Measurements from ENCODE around the gene PAIP2.

The PAIP2 gene

DNA sequence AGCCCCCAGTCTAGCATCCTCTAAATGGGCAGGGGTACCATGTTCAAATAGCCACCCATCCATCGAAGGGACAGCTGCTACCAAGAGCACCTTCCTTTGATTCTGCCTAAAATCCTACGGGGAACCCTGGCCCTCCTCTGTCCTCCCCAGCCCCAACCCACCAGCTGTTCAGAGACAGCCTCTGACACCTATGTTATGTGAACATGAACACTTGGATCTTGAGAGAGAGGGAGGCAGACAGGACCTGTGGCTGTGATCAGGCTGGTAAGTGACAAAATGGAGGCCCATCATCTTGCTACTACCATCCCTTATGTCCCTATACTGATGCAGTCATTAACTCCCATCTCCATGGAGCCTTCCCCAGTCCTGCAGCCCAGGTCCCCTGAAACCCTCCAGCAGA is 33.3 kb downstream of the PAIP2 start:
- TF ChIP-seq, protein P1, sequence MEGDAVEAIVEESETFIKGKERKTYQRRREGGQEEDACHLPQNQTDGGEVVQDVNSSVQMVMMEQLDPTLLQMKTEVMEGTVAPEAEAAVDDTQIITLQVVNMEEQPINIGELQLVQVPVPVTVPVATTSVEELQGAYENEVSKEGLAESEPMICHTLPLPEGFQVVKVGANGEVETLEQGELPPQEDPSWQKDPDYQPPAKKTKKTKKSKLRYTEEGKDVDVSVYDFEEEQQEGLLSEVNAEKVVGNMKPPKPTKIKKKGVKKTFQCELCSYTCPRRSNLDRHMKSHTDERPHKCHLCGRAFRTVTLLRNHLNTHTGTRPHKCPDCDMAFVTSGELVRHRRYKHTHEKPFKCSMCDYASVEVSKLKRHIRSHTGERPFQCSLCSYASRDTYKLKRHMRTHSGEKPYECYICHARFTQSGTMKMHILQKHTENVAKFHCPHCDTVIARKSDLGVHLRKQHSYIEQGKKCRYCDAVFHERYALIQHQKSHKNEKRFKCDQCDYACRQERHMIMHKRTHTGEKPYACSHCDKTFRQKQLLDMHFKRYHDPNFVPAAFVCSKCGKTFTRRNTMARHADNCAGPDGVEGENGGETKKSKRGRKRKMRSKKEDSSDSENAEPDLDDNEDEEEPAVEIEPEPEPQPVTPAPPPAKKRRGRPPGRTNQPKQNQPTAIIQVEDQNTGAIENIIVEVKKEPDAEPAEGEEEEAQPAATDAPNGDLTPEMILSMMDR (IDR thresholded peaks at IDR 0.05; ENCODE audit: low read length): no peak
- no peak for TF ChIP-seq EZH2 (optimal IDR thresholded peaks at IDR 0.05; ENCODE audit: low read depth, low read length)
- no peak for TF ChIP-seq EZH2phosphoT487 (IDR thresholded peaks at IDR 0.05; ENCODE audit: low read length)
- Histone ChIP-seq H3K27me3 (replicated peaks; ENCODE audit: insufficient read depth, low read length) (no peaks in the 10 kb centered on the region), H3K9me2 (replicated peaks; ENCODE audit: insufficient read depth, low read length) (no peaks in the 10 kb centered on the region), H3K36me3 (replicated peaks; ENCODE audit: insufficient read depth, low read length) (no peaks in the 10 kb centered on the region), H3K4me1 (ENCODE audit: low read length) (no peaks in the 10 kb centered on the region), H3K79me2 (ENCODE audit: low read length) (no peaks in the 10 kb centered on the region), H4K20me1 (ENCODE audit: insufficient read depth, low read length) (no peaks in the 10 kb centered on the region), H2AFZ (ENCODE audit: low read length) (no peak overlapping the region), H3K4me3 (ENCODE audit: low read length) (no peak overlapping the region), H3K4me2 (ENCODE audit: low read depth, low read length) (no peak overlapping the region), H3K9ac (ENCODE audit: low read length) (no peak overlapping the region), H3F3A (ENCODE audit: insufficient read depth, low read length) (no peaks in the 10 kb centered on the region), H3K9me3 (replicated peaks; ENCODE audit: insufficient read depth, low read length) (no peaks in the 10 kb centered on the region), H3K27ac (ENCODE audit: low read length) (no peak overlapping the region)
- no peak for DNase-seq

DNA sequence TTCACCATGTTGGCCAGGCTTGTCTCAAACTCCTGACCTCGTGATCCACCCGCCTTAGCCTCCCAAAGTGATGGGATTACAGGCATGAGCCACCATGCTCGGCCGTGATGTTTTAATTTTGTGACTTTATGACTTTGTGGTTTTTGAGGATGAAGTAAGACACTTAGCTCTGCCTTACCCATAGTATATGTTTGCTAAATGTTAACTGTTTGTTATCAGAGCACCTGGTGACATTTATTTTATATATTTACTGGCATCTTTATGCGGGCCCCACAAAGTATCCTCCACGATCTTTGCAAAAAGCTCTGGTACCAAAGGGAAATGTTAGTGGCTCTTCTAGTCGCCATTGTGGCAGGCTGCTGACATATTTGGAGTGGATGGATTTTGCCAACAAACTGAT is 34.7 kb downstream of the PAIP2 start:
- H3K27ac ChIP-seq (ENCODE audit: low read length): no peak overlapping the region
- no peaks in the 10 kb centered on the region for H4K20me1 ChIP-seq (ENCODE audit: insufficient read depth, low read length)
- DNase-seq: no peak

DNA sequence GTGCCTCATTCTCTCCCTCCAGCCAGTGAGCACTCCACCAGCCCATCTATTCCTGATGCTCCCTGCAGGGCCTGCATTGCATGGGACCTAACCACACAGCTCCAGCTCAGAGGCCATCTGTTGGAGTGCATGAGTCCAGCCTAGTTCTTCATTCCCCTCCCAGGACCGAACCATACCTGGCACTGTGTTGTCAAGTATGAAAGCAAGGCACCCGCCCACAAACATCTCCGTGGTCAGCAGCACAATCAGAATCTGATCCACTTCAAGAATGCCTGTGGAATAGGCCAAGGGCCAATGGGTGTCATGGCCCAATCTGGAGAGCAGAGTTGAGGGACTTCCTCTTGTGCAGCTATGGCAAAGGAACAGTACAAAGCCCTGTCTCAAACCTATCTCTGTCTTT is 35.6 kb downstream of the PAIP2 start:
- Histone ChIP-seq H3F3A (ENCODE audit: insufficient read depth, low read length) (no peaks in the 10 kb centered on the region), H3K4me2 (ENCODE audit: low read depth, low read length) (no peak overlapping the region), H4K20me1 (ENCODE audit: insufficient read depth, low read length) (no peaks in the 10 kb centered on the region), H3K9ac (ENCODE audit: low read length) (no peak overlapping the region), H2AFZ (ENCODE audit: low read length) (no peak overlapping the region), H3K79me2 (ENCODE audit: low read length) (no peaks in the 10 kb centered on the region), H3K36me3 (replicated peaks; ENCODE audit: insufficient read depth, low read length) (no peaks in the 10 kb centered on the region), H3K27me3 (replicated peaks; ENCODE audit: insufficient read depth, low read length) (no peaks in the 10 kb centered on the region), H3K27ac (ENCODE audit: low read length) (no peak overlapping the region), H3K9me3 (replicated peaks; ENCODE audit: insufficient read depth, low read length) (no peaks in the 10 kb centered on the region), H3K4me1 (ENCODE audit: low read length) (no peaks in the 10 kb centered on the region), H3K9me2 (replicated peaks; ENCODE audit: insufficient read depth, low read length) (no peaks in the 10 kb centered on the region), H3K4me3 (ENCODE audit: low read length) (no peak overlapping the region)
- TF ChIP-seq EZH2phosphoT487 (IDR thresholded peaks at IDR 0.05; ENCODE audit: low read length): no peak
- TF ChIP-seq, protein P1 (IDR thresholded peaks at IDR 0.05; ENCODE audit: low read length): no peak
- no peak for DNase-seq

More for the DNA sequence above, 34.7 kb downstream of the PAIP2 start:
- Histone ChIP-seq H3K27me3 (replicated peaks; ENCODE audit: insufficient read depth, low read length) (no peaks in the 10 kb centered on the region), H3K79me2 (ENCODE audit: low read length) (no peaks in the 10 kb centered on the region), H3K9ac (ENCODE audit: low read length) (no peak overlapping the region), H3K4me3 (ENCODE audit: low read length) (no peak overlapping the region), H3K36me3 (replicated peaks; ENCODE audit: insufficient read depth, low read length) (no peaks in the 10 kb centered on the region), H3K4me2 (ENCODE audit: low read depth, low read length) (no peak overlapping the region), H3K9me3 (replicated peaks; ENCODE audit: insufficient read depth, low read length) (no peaks in the 10 kb centered on the region), H3F3A (ENCODE audit: insufficient read depth, low read length) (no peaks in the 10 kb centered on the region), H3K9me2 (replicated peaks; ENCODE audit: insufficient read depth, low read length) (no peaks in the 10 kb centered on the region), H2AFZ (ENCODE audit: low read length) (no peak overlapping the region), H3K4me1 (ENCODE audit: low read length) (no peaks in the 10 kb centered on the region)
- TF ChIP-seq, protein P1 (IDR thresholded peaks at IDR 0.05; ENCODE audit: low read length): no peak
- TF ChIP-seq EZH2 (optimal IDR thresholded peaks at IDR 0.05; ENCODE audit: low read depth, low read length) (no peak), EZH2phosphoT487 (IDR thresholded peaks at IDR 0.05; ENCODE audit: low read length) (no peak)
